Rectal smooth muscle tissue (tissue), 1 donor: ENCODE results near the gene SLC4A11.

ENCODE experiments used
- H3K27ac ChIP-seq: one replicate; pipeline ENCODE4 v1.7.0; 2013; ENCODE audit warnings: low read depth, low read length, inconsistent platforms
- H3K27me3 ChIP-seq: one replicate; pipeline ENCODE4 v1.7.0; 2013; ENCODE audit warnings: low read length; ENCODE audit not compliant: control insufficient read depth, insufficient read depth
- H3K36me3 ChIP-seq: one replicate; pipeline ENCODE4 v1.7.0; 2013; ENCODE audit warnings: low read length; ENCODE audit not compliant: control insufficient read depth, insufficient read depth
- H3K4me1 ChIP-seq: one replicate; pipeline ENCODE4 v1.7.0; 2013; ENCODE audit warnings: low read length; ENCODE audit not compliant: control insufficient read depth, insufficient read depth
- H3K4me3 ChIP-seq: one replicate; pipeline ENCODE4 v1.7.0; 2013; ENCODE audit warnings: low read length
- H3K9ac ChIP-seq: one replicate; pipeline ENCODE4 v1.7.0; 2013; ENCODE audit warnings: low read length

Gene SLC4A11

DNA sequence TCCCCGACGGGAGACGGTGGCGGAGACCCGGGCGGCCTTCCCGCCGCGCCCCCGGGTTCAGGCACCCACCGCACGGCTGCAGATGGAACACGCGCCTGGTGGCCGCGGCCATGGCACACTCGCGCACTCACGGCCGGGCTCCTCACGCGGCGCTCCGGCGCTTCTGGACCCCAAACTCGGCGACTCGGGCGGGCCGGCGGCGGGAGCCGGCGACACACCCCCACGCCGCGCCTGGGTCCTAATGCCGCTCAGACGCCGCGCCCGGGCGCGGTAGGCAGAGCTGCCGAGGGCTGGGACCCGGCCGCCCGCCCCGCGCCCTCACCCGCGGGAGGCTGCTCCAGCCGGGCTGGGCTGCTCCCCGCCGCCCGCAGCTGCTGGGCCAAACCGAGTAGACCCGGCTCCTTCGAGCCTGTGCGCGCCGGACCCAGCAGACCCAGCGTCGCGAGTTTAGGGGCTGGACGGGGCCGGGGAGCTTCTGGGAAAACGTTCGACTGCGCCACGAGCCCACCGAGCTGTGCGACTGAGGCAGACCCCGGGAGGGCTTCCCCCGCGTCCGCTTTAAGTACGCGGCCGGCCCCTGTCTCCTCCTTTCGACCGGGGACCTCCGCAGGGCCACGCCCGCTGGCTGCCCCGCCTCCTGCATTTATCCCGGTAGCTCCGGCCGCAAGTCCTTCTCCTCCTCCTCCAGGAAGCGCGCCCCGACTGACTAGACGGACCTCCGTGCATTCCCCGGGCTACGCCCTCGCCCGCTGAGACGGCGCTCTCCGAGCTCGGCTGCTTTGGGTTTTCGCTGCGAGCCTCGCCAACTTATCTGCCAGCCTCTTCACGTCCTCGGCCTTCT, at the start of gene SLC4A11:
Gene SLC4A11, minus strand, starts transcription at position 165 of the 841 bp plus-strand sequence. Its CDS starts 53 bp downstream, at position 112.
- no peak within 1 kb of the TSS for H3K9ac ChIP-seq
- H3K36me3 ChIP-seq = no peaks in the 10 kb centered on the region
- H3K4me3 ChIP-seq = peak within 1 kb of the TSS; percentile 59
- no peaks in the 10 kb centered on the region for H3K4me1 ChIP-seq
- peaks cover 42% of the 10 kb centered on the region for H3K27me3 ChIP-seq
- no peak within 1 kb of the TSS for H3K27ac ChIP-seq

DNA sequence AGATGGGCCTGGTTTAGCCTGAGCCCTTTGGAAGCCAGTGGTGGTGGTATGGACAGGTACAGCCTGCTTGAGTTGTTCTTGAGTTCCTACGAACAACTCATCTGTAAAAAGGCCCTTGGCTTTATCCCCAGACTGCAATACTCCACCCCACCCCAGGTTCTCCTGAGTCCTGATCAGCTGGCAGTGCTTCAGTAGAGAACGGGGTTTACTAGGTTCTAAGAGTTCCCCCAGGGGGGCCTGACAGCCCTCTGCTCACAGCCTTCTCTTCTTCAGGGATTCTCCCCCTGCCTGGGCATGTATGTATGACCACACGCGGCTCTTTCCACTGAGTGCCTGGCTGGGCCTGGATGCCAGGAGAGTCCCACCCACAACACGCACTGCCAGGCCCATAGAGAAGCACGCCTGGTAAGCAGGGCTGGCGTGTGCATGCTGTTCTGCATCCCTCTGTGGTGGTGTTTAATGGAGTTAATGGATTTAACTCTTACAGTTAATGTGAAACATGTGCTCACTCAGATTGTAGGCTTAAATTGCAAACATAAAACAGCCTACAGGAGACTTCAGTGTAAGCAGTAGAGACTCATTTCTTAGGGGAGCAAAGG, 44.3 kb upstream of the SLC4A11 start:
- Histone ChIP-seq H3K27ac (no peak overlapping the region), H3K4me3 (no peak overlapping the region), H3K9ac (no peak overlapping the region), H3K4me1 (no peaks in the 10 kb centered on the region), H3K27me3 (no peaks in the 10 kb centered on the region), H3K36me3 (peaks cover 17% of the 10 kb centered on the region)

DNA sequence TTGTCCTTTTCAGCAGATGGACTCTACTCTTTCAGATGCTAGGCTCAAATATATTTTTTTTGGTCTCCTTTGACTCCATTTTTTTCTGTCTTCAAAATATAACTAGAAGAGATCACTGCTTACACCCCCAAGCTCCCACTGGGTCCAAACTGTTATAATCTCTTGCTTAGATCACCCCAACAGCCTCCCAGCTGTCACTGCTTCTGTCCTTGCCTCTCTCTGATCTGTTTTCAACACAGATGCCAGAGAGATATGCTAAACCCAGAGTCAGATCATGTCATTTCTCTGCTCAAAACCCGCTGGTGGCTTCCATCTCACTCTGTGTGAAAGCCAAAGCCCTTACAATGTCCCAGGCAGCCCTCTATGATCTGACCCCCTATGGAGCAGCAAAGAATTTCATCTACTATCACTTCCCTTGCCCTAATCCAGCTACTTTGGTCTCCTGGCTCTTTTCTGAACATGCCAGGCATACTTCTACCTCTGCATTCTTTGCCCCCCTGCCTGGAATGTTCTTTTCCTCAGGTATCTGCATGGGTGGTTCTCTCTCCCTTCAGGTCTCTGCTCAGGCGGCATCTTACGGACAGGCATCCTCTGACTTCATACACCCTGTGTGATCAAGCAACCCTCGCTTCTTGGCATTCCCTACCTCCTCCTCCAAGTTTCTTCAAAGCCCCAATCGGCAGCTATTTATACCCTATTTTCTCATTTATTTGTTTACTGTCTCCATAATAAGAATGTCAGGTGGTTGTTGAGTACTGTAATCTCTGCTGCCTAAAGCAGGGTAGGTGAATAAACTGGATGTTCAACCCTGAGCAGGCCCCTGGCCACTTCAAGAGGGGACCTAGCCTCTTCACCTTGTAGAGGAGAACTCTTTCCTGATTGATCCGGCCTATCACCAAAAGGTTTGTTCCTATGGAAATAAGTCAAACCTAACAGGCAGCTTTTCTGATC, 43.6 kb upstream of the SLC4A11 start:
- Histone ChIP-seq H3K36me3 (peaks cover 18% of the 10 kb centered on the region), H3K27me3 (no peaks in the 10 kb centered on the region), H3K4me3 (no peak overlapping the region), H3K27ac (no peak overlapping the region), H3K4me1 (no peaks in the 10 kb centered on the region), H3K9ac (no peak overlapping the region)

DNA sequence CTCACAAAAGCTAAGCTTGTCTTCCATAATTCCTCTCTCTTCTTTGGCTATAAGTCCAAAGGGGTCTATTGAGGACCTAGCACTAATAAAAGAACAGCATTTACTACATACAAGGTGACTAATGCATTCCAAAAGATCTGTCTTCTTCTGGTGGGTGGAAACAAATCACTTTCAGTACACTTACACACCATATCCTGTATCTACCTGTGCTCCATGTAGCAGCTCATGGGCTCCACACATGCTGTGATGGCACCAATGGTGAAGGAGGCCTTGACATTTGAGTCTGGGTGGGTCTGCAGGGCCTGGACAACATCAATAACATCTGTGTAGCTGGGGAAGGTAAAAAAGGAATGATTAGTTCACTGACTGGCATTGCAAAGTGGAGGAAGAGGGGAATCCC, 42.4 kb upstream of the SLC4A11 start:
- Histone ChIP-seq H3K27ac (no peak overlapping the region), H3K4me3 (no peak overlapping the region), H3K4me1 (no peaks in the 10 kb centered on the region), H3K27me3 (no peaks in the 10 kb centered on the region), H3K36me3 (peaks cover 18% of the 10 kb centered on the region), H3K9ac (no peak overlapping the region)

DNA sequence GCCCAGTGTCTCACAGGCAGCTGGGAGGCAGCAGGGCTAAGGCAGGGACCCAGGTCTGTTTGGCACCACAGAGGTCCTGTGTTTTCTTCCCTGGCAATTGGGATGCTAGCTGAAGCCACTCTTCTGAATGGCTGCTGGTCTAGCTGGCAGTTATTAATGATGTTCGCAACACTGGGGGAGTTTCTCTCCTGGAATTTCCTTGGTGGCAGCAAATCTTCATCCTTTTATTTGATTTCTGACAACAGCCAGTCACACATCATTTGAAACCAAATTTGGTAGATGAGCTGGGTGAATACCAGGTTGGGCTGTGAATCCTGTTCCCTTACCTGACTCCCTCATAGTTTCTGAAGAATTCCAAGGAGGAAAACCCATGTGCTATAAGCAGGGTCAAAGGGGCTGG, 40.8 kb upstream of the SLC4A11 start:
- H3K4me3 ChIP-seq = no peak overlapping the region
- H3K27me3 ChIP-seq = no peaks in the 10 kb centered on the region
- no peak overlapping the region for H3K9ac ChIP-seq
- H3K27ac ChIP-seq = no peak overlapping the region
- H3K36me3 ChIP-seq = peaks cover 19% of the 10 kb centered on the region
- no peaks in the 10 kb centered on the region for H3K4me1 ChIP-seq

DNA sequence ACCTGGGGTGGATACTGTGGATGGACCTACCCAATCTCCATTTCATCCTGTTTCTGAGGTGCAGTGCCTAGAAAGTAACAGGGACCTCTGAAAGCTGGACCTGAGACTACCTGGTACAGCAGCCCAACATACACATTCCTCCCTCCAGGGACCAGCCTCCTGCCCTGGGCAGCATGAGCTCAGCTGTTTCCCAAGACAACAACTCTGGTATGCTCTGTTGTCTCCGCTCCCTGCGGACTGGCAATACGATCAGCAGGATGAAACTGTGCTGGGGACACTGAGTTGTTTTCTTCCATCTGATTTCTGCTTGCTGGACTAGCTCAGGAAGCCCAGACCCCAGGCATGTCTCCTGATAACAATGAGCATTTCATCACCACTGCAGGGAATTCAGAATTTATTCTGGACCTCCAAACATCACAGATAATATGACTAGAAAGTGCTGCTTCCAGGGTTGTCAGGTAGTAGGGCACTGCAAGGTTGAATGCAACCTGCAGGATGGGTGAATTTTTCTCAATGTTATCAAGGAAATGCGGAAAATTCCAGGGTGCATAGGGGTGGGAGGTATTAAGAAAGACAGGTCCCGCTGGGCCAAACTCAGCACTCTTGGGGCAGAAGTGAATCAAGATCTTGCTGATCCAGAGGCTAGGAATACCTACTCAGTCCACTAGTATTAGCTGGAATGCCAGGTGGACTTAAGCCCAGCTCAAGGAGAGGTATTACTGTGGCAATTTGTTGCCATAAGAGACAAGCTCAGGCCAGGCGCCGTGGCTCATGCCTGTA, 38.9 kb upstream of the SLC4A11 start:
- no peaks in the 10 kb centered on the region for H3K4me1 ChIP-seq
- H3K27me3 ChIP-seq = no peaks in the 10 kb centered on the region
- H3K9ac ChIP-seq = no peak overlapping the region
- no peak overlapping the region for H3K4me3 ChIP-seq
- H3K36me3 ChIP-seq = peaks cover 17% of the 10 kb centered on the region
- H3K27ac ChIP-seq = no peak overlapping the region

DNA sequence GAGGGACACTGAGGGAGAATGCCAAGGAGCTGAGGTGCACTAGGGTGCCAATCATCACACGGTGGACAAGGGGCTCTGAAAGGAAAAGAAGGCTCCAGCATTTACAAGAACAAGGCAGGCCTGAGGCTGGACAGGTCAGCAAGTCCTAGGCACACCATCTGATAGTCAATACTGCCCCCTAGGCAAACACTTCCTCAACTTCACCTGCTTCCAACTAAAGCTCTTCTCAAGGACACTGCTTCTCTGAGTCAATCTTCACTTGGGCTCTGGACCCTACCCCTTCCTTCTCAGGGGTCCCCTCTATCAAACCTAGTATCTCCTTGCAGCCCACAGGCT, 37.7 kb upstream of the SLC4A11 start:
- Histone ChIP-seq H3K4me3 (no peak overlapping the region), H3K27me3 (no peaks in the 10 kb centered on the region), H3K36me3 (peaks cover 12% of the 10 kb centered on the region), H3K9ac (no peak overlapping the region), H3K4me1 (no peaks in the 10 kb centered on the region), H3K27ac (no peak overlapping the region)

DNA sequence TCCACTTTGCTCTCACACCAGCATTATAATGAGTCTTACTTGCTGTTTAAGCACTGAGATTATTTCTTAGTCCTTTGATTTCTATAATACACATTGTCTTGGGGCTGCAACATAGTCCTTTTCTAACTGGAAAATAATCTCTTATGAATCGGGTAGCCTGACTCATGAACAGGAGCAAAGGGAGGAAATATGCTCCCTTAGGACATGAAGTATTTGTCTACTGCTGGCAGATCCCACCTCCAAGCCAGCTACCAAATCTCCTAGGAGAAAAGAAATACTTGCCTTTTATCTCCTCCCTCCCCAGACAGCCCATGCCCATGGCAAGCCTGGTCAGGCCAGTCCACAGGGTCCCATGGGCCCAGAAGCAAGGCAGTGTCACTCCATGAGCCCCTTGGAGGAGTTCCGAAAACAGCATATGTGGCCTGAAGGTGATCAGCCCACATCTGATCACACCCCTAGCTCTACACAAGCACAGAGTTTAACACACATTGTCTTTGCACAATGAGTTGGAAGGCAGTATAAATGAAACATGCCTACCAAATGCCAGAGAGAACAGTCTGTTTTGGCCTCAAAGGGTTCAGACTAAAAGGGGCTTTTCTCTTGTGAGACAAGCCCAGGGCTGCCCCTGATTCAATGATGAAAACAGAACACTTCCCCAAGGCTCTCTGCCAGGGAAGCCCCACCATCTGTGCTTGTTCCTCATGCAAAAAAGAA, 37.1 kb upstream of the SLC4A11 start:
- Histone ChIP-seq H3K4me3 (no peak overlapping the region), H3K36me3 (peaks cover 12% of the 10 kb centered on the region), H3K27me3 (no peaks in the 10 kb centered on the region), H3K4me1 (no peaks in the 10 kb centered on the region), H3K9ac (no peak overlapping the region), H3K27ac (no peak overlapping the region)

DNA sequence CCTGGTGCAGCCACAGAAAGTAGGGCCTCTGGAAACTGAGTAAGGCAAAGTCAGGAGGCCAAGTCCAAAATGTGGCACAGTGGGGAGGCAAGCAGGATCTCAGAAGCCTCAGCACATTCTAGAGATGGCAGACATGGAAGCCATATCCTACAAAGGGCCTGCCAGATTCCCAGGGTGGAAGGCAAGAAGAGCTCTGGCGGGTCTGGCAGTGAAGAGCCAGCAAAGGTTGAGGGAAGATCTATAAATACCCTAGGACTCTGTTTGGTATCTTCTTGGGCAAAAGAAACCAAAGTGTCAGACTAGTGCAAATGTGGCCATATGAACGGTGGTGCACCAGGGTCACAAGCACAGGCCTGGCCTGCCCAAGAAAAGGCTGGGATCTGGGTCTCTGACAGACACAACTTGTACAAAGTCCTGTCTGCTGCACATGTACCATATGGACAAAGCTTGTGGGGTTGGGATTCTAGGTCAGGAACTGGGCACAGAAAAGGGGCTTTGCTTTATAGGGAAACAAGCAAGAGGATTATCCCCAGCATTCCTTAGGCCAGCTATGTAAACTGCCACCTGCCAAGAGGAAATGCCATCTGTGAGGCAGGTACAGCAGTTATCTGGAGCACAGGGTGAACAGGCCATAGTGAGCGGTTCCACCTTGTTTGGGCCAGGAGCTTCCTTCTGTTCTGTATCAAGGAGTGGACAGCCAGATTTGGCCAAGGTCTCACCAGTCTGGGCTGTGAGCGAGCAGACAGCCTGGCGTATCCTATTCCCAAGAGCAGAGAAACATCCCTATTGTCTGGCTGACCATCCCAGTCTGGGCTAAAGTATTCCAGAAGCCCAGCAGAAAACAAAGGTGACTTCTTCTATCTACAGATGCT, 36.3 kb upstream of the SLC4A11 start:
- Histone ChIP-seq H3K4me1 (no peaks in the 10 kb centered on the region), H3K4me3 (no peak overlapping the region), H3K36me3 (peaks cover 16% of the 10 kb centered on the region), H3K27ac (no peak overlapping the region), H3K27me3 (no peaks in the 10 kb centered on the region), H3K9ac (no peak overlapping the region)

DNA sequence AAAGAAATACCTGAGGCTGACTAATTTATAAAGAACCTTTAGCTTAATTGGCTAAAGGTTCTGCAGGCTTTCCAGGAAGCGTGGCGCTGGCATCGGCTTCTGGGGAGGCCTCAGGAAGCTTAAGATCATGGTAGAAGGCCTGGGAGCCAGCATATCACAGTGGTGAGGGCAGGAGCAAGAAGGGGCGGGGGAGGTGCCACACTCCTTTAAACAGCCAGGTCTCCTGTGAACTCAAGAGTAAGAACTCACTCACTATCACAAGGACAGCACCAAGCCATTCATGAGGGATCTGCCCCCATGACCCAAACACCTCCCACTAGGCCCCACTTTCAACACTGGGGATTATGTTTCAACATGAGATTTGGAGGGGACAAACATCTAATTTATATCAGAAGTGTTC, 34.4 kb upstream of the SLC4A11 start:
- Histone ChIP-seq H3K4me1 (no peaks in the 10 kb centered on the region), H3K27ac (no peak overlapping the region), H3K9ac (no peak overlapping the region), H3K4me3 (no peak overlapping the region), H3K27me3 (no peaks in the 10 kb centered on the region), H3K36me3 (peaks cover 13% of the 10 kb centered on the region)

DNA sequence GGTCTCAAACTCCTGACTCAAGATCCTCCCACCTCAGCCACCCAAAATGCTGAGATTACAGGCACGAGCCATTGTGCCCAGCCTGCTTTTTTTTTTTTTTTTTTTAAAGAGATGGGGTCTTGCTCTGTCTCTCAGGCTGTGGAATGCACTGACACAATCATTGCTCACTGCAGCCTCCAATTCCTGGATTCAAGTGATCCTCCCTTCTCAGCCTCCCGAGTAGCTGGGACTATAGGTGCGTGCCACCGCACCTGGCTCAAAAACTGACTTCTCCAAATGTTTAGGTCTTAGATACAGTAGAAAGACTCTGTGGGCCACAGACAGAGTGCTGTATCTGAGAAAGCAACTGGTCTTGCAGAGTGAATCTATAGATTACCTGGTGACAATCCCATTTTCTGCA, 31.1 kb upstream of the SLC4A11 start:
- H3K27me3 ChIP-seq = no peaks in the 10 kb centered on the region
- H3K36me3 ChIP-seq = peaks cover 5% of the 10 kb centered on the region
- H3K9ac ChIP-seq = no peak overlapping the region
- H3K4me1 ChIP-seq = no peaks in the 10 kb centered on the region
- H3K27ac ChIP-seq = no peak overlapping the region
- no peak overlapping the region for H3K4me3 ChIP-seq
